HepG2 (cell line): Measurements from ENCODE around the gene ZDHHC16. TPM values are rescaled to one million over a fixed set of nuclear protein-coding genes. Genes with fewer than 3 reads are reported as not detected.

ENCODE experiments used
- CSRNP2 ChIP-seq: sonication (generic); formaldehyde crosslinking; conservative IDR thresholded peaks from 2 replicates; pipeline ENCODE4 v1.8.0; 2022; ENCODE audit warnings: low read depth, missing genetic modification reagents
- GATAD1 ChIP-seq: IDR thresholded peaks from 2 replicates; pipeline ENCODE4 v1.6.1; 2016; ENCODE audit warnings: missing genetic modification reagents, missing compliant biosample characterization
- GMEB1 ChIP-seq: sonication (generic); formaldehyde crosslinking; IDR thresholded peaks from 2 replicates; pipeline ENCODE4 v1.5.1; 2020; ENCODE audit warnings: missing genetic modification reagents, mild to moderate bottlenecking, borderline replicate concordance
- IKZF1 ChIP-seq: fragments of 450-650 bp; IDR thresholded peaks from 2 replicates; pipeline ENCODE4 v1.7.1; 2016
- JDP2 ChIP-seq: sonication (generic); formaldehyde crosslinking; IDR thresholded peaks from 2 replicates; pipeline ENCODE4 v1.8.1; 2022; ENCODE audit warnings: missing genetic modification reagents, borderline replicate concordance
- KMT2B ChIP-seq: IDR thresholded peaks from 2 replicates; pipeline ENCODE4 v1.6.1; 2016; ENCODE audit warnings: missing genetic modification reagents, missing compliant biosample characterization
- MTA1 ChIP-seq: sonication (generic); formaldehyde crosslinking; IDR thresholded peaks from 2 replicates; pipeline ENCODE4 v1.4.0; 2020; ENCODE audit warnings: missing genetic modification reagents, mild to moderate bottlenecking, borderline replicate concordance
- PRDM10 ChIP-seq: sonication (generic); formaldehyde crosslinking; IDR thresholded peaks from 2 replicates; pipeline ENCODE4 v1.4.0; 2020; ENCODE audit warnings: low read depth, missing genetic modification reagents
- RXRB ChIP-seq: IDR thresholded peaks from 2 replicates; pipeline ENCODE4 v1.6.1; 2016; ENCODE audit warnings: borderline replicate concordance, missing genetic modification reagents, missing compliant biosample characterization
- YEATS2 ChIP-seq: sonication (generic); formaldehyde crosslinking; IDR thresholded peaks from 2 replicates; pipeline ENCODE4 v1.4.0; 2020; ENCODE audit warnings: missing genetic modification reagents, borderline replicate concordance
- ZC3H4 ChIP-seq: sonication (generic); formaldehyde crosslinking; IDR thresholded peaks from 2 replicates; pipeline ENCODE4 v1.4.0; 2020; ENCODE audit warnings: missing genetic modification reagents, borderline replicate concordance
- ZMYM2 ChIP-seq: sonication (generic); formaldehyde crosslinking; IDR thresholded peaks from 2 replicates; pipeline ENCODE4 v1.8.0; 2022; ENCODE audit warnings: mild to moderate bottlenecking, missing genetic modification reagents
- ZNF3 ChIP-seq: IDR thresholded peaks from 2 replicates; pipeline ENCODE4 v1.7.0; 2017; ENCODE audit warnings: inconsistent platforms
- ZNF790 ChIP-seq: sonication (generic); formaldehyde crosslinking; IDR thresholded peaks from 2 replicates; pipeline ENCODE4 v1.8.0; 2022; ENCODE audit warnings: missing genetic modification reagents, mild to moderate bottlenecking, borderline replicate concordance
- ZZZ3 ChIP-seq: sonication (generic); formaldehyde crosslinking; IDR thresholded peaks from 2 replicates; pipeline ENCODE4 v1.4.0; 2020; ENCODE audit warnings: missing genetic modification reagents, mild to moderate bottlenecking, borderline replicate concordance
- polyA plus RNA-seq, 8 experiments: library from polyadenylated mRNA; depleted of rRNA in 3 of 8; stranded (reverse) in 7 of 8; unstranded in 1 of 8; fragments of >200 nt; fragmentation: Illumina TruSeq in 4 of 8; extraction: Trizol in 4 of 8; gene quantifications; 2 replicates each; pipeline versions ENCODE4 v1.2.1 to v1.2.3, GENCODE V29; 2011 to 2016; ENCODE audit warnings: low read depth in 4 of 8, missing spikeins in 1 of 8, mixed read lengths in 1 of 8; ENCODE audit not compliant: insufficient read depth in 1 of 8
- total RNA-seq, 5 experiments: library from RNA; depleted of rRNA; stranded (reverse); fragments of >200 nt; fragmentation: Illumina TruSeq; extraction: Trizol; gene quantifications; 2 replicates each; pipeline ENCODE4 v1.2.3, GENCODE V29; 2016; ENCODE audit warnings: low read depth in 1 of 5
- TF ChIP-seq, protein P1 (sequence below): fragments of 450-650 bp; IDR thresholded peaks from 2 replicates; pipeline ENCODE4 v1.6.1; 2017
- TF ChIP-seq, protein P2 (sequence below): sonication (generic); formaldehyde crosslinking; IDR thresholded peaks from 2 replicates; pipeline ENCODE4 v1.5.0; 2020; ENCODE audit warnings: mild to moderate bottlenecking, missing genetic modification reagents, borderline replicate concordance
- TF ChIP-seq, protein P3 (sequence below): sonication (generic); formaldehyde crosslinking; IDR thresholded peaks from 2 replicates; pipeline ENCODE4 v1.5.0; 2020; ENCODE audit warnings: missing genetic modification reagents

The ZDHHC16 gene
- total and polyA plus RNA-seq, 2 of the 13 experiments (the other 11 are each of a cell fraction or from before 2014, with no cell fraction given), result 40.8 to 41.8 TPM

DNA sequence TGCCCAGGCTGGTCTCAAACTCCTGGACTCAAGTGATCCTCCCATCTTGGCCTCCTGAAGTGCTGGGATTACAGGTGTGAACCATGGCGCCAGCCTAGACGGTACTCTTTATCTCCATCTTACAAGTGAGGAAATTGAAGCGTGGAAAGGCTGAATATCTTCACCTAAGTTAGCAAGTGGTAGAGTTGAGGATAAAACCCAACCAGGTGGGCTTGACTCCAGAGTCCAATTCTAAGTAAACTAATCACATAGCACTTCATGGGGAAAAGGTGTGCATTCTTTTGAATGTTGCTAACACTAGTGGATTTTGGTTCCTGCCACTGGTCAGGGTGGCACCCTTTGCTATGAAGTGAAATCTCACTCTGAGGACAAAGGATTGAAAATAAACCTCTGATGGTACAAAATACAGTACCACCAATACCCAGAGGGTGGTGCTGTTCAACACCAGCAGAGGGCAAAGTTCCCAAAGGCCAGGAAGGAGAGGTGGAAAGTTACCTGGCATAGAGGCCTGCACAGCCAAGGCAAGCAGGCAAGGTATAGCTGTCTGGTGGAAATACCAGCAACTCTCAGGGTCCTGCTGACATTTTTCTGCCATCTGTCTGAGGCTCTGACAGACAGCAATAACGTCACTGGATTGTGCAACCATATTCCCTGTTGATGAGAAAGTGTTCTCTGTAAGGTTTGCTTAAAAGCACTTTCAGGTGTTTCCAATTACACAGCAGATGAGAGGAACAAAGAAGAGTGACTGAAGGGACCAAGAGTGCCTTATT lies 17.6 kb downstream of the ZDHHC16 start (continued):
- TF ChIP-seq GMEB1 (CRISPR knock-in tag) (no peak), RXRB (CRISPR knock-in tag) (peak; percentile 55; the same call in 1 of the 2 replicates), ZNF3 (CRISPR knock-in tag) (no peak), ZNF790 (CRISPR knock-in tag) (no peak), MTA1 (CRISPR knock-in tag) (no peak), ZMYM2 (CRISPR knock-in tag) (no peak), ZZZ3 (no peak), IKZF1 (no peak), PRDM10 (CRISPR knock-in tag) (no peak), ZC3H4 (CRISPR knock-in tag) (no peak), CSRNP2 (CRISPR knock-in tag) (no peak), JDP2 (CRISPR knock-in tag) (no peak), KMT2B (CRISPR knock-in tag) (no peak), GATAD1 (no peak), YEATS2 (peak; percentile 56; the same call in 1 of the 2 replicates)
- TF ChIP-seq, protein P1, sequence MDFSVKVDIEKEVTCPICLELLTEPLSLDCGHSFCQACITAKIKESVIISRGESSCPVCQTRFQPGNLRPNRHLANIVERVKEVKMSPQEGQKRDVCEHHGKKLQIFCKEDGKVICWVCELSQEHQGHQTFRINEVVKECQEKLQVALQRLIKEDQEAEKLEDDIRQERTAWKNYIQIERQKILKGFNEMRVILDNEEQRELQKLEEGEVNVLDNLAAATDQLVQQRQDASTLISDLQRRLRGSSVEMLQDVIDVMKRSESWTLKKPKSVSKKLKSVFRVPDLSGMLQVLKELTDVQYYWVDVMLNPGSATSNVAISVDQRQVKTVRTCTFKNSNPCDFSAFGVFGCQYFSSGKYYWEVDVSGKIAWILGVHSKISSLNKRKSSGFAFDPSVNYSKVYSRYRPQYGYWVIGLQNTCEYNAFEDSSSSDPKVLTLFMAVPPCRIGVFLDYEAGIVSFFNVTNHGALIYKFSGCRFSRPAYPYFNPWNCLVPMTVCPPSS, result no peak
- TF ChIP-seq, protein P2, sequence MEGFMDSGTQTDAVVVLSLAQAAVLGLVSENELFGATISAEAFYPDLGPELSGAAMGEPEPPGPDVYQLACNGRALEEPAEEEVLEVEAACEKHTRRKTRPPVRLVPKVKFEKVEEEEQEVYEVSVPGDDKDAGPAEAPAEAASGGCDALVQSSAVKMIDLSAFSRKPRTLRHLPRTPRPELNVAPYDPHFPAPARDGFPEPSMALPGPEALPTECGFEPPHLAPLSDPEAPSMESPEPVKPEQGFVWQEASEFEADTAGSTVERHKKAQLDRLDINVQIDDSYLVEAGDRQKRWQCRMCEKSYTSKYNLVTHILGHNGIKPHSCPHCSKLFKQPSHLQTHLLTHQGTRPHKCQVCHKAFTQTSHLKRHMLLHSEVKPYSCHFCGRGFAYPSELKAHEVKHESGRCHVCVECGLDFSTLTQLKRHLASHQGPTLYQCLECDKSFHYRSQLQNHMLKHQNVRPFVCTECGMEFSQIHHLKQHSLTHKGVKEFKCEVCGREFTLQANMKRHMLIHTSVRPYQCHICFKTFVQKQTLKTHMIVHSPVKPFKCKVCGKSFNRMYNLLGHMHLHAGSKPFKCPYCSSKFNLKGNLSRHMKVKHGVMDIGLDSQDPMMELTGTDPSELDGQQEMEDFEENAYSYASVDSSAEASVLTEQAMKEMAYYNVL (CRISPR knock-in tag), result no peak
- TF ChIP-seq, protein P3, sequence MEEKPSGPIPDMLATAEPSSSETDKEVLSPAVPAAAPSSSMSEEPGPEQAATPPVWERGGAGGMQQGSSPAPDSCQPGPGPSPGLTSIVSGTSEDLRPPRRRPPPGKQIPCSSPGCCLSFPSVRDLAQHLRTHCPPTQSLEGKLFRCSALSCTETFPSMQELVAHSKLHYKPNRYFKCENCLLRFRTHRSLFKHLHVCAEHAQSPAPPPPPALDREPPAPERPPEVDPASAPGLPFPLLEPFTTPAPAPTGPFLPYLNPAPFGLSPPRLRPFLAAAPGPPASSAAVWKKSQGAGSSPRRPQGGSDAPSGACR, result no peak
